Nephron (organoid): Measurements from ENCODE around the gene AFF3.

ENCODE experiments used
- H3K27ac Mint-ChIP-seq, 3 experiments: 2 replicates each; pipeline ENCODE4 v1.8.0; 2020; ENCODE audit warnings: mixed read lengths in 3 of 3, mild to moderate bottlenecking in 2 of 3, moderate library complexity in 1 of 3
- H3K27me3 Mint-ChIP-seq: 2 replicates; pipeline ENCODE4 v1.8.0; 2021; ENCODE audit warnings: low read depth, mild to moderate bottlenecking, moderate library complexity, mixed read lengths
- H3K36me3 Mint-ChIP-seq: 2 replicates; pipeline ENCODE4 v1.8.0; 2020; ENCODE audit warnings: low read depth, mixed read lengths
- H3K4me1 Mint-ChIP-seq: 2 replicates; pipeline ENCODE4 v1.8.0; 2020; ENCODE audit warnings: mixed read lengths
- H3K4me3 Mint-ChIP-seq, 3 experiments: 2 replicates each; pipeline ENCODE4 v1.8.0; 2020; ENCODE audit warnings: mild to moderate bottlenecking in 3 of 3, mixed read lengths in 3 of 3, moderate library complexity in 2 of 3
- H3K9me3 Mint-ChIP-seq: 2 replicates; pipeline ENCODE4 v1.8.0; 2020; ENCODE audit warnings: mixed read lengths
- TF ChIP-seq, protein P1 (sequence below), 3 experiments: fragments of 200-600 bp; sonication (generic); IDR thresholded peaks; one replicate each; pipeline ENCODE4 v1.5.0; 2021; ENCODE audit warnings: antibody characterized with exemption in 3 of 3; ENCODE audit not compliant: unreplicated experiment in 3 of 3

Gene AFF3

DNA sequence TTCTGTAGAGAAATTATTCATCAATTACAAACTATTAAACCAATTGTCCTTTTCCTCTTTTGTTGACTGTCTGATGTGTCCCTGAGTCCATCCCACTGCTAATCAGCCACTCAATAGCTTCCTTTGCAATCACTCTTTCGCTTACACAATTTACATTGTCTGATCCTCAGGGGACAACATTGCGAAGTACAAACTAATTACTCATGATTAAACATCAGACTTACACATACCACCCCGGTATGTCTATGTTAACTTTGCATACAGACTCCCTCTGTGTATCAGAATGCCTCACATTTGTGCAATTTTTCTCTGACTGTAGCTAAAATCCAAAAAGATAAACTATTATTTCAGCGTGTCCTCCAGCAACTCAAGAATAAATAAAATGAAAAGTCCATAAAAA is 388.2 kb downstream of the AFF3 start:
- H3K36me3 Mint-ChIP-seq = peaks cover 15% of the 10 kb centered on the region
- H3K4me1 Mint-ChIP-seq = no peaks in the 10 kb centered on the region
- no peak overlapping the region for H3K4me3 Mint-ChIP-seq
- H3K27ac Mint-ChIP-seq = no peak overlapping the region
- no peaks in the 10 kb centered on the region for H3K9me3 Mint-ChIP-seq
- H3K27me3 Mint-ChIP-seq = no peaks in the 10 kb centered on the region
- TF ChIP-seq, protein P1, sequence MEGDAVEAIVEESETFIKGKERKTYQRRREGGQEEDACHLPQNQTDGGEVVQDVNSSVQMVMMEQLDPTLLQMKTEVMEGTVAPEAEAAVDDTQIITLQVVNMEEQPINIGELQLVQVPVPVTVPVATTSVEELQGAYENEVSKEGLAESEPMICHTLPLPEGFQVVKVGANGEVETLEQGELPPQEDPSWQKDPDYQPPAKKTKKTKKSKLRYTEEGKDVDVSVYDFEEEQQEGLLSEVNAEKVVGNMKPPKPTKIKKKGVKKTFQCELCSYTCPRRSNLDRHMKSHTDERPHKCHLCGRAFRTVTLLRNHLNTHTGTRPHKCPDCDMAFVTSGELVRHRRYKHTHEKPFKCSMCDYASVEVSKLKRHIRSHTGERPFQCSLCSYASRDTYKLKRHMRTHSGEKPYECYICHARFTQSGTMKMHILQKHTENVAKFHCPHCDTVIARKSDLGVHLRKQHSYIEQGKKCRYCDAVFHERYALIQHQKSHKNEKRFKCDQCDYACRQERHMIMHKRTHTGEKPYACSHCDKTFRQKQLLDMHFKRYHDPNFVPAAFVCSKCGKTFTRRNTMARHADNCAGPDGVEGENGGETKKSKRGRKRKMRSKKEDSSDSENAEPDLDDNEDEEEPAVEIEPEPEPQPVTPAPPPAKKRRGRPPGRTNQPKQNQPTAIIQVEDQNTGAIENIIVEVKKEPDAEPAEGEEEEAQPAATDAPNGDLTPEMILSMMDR (IDR thresholded peaks at IDR 0.05; ENCODE audit: unreplicated experiment in 3 of 3) = no peak

DNA sequence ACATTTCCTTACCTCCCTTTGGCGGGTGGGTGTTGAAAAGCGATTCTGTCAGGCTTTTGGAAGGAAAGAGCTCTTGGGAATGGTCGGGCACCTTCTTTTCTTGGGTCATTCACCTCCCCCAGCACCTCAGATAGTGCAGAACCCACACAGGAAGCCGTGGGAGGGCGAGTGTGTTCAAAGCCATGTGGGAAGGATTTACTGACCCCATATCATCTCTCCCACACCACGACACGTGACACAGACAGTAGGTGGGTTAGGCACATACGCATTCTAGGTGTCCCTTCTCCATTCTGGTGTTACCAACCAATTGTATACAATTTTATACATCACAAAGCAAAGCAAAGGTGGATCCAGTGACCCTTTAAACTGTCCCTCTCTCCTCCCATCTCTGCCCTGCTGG is 388.9 kb downstream of the AFF3 start:
- Mint-ChIP-seq H3K27ac (no peak overlapping the region), H3K36me3 (peaks cover 15% of the 10 kb centered on the region), H3K4me1 (no peaks in the 10 kb centered on the region), H3K9me3 (no peaks in the 10 kb centered on the region), H3K27me3 (no peaks in the 10 kb centered on the region), H3K4me3 (no peak overlapping the region)
- TF ChIP-seq, protein P1 (IDR thresholded peaks at IDR 0.05; ENCODE audit: unreplicated experiment in 3 of 3) = no peak

DNA sequence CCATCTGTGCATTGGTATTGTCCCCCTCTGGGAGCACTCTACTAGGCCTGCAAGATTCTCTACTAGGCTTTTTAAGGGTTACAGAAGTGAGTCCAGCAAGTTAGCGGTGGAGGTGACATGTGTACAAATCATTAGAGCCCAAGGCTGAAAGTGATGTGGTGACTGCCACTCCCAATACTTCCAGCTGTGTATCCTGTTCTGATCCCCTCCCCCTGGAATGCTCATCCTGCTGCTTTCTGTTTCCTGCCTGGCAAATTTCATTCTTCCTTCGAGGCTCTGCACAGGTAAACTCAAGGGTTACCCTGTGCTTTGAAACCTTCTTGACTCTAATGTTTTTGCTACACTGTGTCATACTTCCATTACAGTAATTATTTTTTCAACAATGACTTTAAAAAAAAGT is 394.0 kb downstream of the AFF3 start:
- TF ChIP-seq, protein P1 (IDR thresholded peaks at IDR 0.05; ENCODE audit: unreplicated experiment in 3 of 3) = no peak
- Mint-ChIP-seq H3K27ac (no peak overlapping the region), H3K4me1 (no peaks in the 10 kb centered on the region), H3K9me3 (peaks cover 2% of the 10 kb centered on the region), H3K4me3 (no peak overlapping the region), H3K27me3 (no peaks in the 10 kb centered on the region), H3K36me3 (peaks cover 35% of the 10 kb centered on the region)

DNA sequence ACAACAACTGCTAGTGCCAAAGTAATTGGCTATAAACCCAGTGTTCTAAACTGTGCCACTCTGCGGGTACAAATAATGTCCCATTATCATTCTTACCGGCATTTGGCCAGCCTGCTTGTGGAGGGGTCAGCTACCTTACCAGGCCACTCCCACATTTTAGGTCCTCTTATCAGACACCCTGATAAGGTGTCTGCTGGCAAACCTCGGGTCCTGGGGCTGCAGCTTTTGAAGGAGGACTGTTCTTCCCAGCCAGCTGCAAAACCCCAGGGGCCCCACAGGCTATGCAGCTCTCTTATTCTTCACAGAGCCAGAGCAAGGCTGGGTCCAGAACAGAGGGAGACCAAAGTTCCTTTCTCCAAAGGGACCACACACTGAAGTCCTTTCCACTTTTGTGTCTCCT is 394.5 kb downstream of the AFF3 start:
- Mint-ChIP-seq H3K36me3 (peaks cover 40% of the 10 kb centered on the region), H3K9me3 (peaks cover 7% of the 10 kb centered on the region), H3K27ac (no peak overlapping the region), H3K4me1 (no peaks in the 10 kb centered on the region), H3K4me3 (no peak overlapping the region), H3K27me3 (no peaks in the 10 kb centered on the region)
- TF ChIP-seq, protein P1 (IDR thresholded peaks at IDR 0.05; ENCODE audit: unreplicated experiment in 3 of 3) = no peak

DNA sequence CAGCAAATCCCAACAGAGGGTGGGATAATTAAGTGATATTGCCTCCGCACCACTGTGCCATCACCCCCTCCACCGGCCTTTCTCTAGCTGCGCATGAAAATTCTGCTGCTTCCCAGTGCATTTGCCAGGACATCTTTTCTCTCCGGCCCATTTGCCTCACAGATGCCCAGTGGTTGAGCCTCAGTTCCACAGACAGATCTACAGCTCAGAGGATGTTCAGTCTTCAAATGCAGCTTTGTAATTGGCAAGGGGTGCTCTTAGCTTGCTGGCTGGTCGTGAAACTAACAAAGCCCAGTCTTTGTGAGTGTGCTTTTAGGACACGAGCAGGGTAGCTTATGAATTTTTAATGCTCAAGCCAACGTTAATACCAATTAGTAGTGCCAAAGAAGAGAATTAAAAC is 399.2 kb downstream of the AFF3 start:
- Mint-ChIP-seq H3K27me3 (no peaks in the 10 kb centered on the region), H3K27ac (no peak overlapping the region), H3K36me3 (peaks cover 61% of the 10 kb centered on the region), H3K4me1 (no peaks in the 10 kb centered on the region), H3K4me3 (no peak overlapping the region), H3K9me3 (peaks cover 27% of the 10 kb centered on the region)
- TF ChIP-seq, protein P1 (IDR thresholded peaks at IDR 0.05; ENCODE audit: unreplicated experiment in 3 of 3) = no peak

DNA sequence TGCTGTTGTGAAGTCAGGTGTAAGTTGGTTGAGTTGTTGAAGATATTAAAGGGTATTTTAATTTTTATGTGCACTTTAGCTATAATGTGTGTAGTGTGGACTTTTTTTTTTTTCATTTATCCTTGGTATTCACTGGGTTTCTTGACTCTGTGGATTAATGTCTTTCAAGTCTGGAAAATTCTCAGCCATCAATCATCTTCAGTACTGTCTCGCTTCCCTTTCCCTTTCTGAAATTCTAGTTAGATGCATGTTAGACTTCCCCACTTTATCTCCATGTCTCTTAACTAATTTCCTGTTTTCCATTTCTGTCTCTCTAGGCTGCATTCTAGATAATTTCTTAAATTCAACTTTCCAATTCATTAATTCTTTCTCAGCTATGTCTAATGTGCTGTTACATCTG is 404.9 kb downstream of the AFF3 start:
- Mint-ChIP-seq H3K27me3 (no peaks in the 10 kb centered on the region), H3K36me3 (peaks cover 44% of the 10 kb centered on the region), H3K9me3 (peaks cover 24% of the 10 kb centered on the region), H3K4me1 (no peaks in the 10 kb centered on the region), H3K27ac (no peak overlapping the region), H3K4me3 (no peak overlapping the region)
- TF ChIP-seq, protein P1 (IDR thresholded peaks at IDR 0.05; ENCODE audit: unreplicated experiment in 3 of 3) = no peak
